Activated CD4-positive, alpha-beta T cell treated with anti-CD3 and anti-CD28 coated beads, Interleukin-2, amount 50 U/mL, for 24 hours (primary cell): ENCODE results near the gene CLDN5.
"Not testable (repeated sequence)": the region's sequence is repeated elsewhere in the genome, so short reads cannot be mapped to it uniquely, and the experiment has no call there.

Experiments
- DNase-seq, 2 donors: peaks; one replicate each; pipeline ENCODE4 v3.0.0-alpha.2; 2020; ENCODE audit warnings: low read depth in 1 of 2, low spot score in 1 of 2

Gene CLDN5

GRCh38 chr22:19548964-19549363, 24.8 kb upstream of the CLDN5 start:
- DNase-seq: no peak

DNA sequence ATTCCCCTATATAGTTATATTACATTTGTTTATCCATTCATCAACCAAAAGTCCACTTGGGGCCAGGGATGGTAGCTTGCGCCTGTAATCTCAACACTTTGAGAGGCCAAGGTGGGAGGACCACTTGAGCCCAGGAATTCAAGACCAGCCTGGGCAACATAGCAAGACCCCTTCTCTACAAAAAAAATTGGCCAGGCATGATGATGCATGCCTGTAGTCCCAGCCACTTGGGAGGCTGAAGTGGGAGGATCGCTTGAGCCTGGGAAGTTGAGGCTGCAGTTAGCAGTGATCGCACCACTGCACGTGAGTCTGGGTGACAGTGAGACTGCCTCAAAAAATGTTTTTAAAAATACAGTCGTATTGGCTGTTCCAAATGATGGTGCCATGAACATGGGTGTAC, 24.2 kb upstream of the CLDN5 start:
- DNase-seq: not testable (repeated sequence)

DNA sequence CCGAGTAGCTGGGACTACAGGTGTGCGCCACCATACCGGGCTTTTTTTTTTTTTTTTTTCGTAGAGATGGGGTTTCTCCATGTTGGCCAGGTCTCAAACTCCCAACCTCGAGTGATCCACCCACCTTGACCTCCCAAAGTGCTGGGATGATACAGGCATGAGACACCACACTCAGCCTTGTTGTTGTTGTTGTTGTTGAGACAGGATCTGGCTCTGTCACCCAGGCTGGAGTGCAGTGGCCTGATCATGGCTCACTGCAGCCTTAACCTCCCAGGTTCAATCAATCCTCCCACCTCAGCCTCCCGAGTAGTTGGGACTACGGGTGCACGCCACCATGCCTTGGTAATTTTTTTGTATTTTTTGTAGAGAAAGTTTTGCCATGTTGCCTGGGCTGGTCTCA, 23.4 kb upstream of the CLDN5 start:
- DNase-seq: no peak

- DNase-seq: no peak
Measured at GRCh38 chr22:19546680-19547079, 22.5 kb upstream of the CLDN5 start.

- DNase-seq: no peak
Measured at GRCh38 chr22:19545935-19546207, 21.7 kb upstream of the CLDN5 start.

GRCh38 chr22:19543970-19544708, 19.9 kb upstream of the CLDN5 start:
- no peak for DNase-seq

DNA sequence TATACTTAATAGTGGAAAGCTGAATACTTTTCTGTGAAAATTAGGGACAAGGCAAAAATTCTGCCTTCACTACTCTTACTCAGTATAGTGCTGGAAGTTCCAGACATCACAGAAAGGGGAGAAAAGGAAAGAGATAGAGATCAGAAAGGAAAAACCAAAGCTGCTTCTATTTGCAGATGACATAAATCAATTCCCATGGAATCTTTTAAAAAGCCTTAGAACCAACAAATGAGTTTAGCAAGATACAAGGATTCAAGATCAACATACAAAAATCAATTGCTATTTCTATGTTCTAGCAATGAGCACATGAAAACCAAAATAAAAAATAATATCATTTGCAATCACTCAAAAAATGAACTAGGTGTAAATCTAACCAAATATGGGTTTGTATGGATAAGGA, 16.2 kb upstream of the CLDN5 start:
- DNase-seq: no peak

GRCh38 chr22:19537941-19538488, 13.8 kb upstream of the CLDN5 start:
- DNase-seq: no peak

- DNase-seq: no peak
Measured at GRCh38 chr22:19536564-19536963, 12.4 kb upstream of the CLDN5 start.

DNA sequence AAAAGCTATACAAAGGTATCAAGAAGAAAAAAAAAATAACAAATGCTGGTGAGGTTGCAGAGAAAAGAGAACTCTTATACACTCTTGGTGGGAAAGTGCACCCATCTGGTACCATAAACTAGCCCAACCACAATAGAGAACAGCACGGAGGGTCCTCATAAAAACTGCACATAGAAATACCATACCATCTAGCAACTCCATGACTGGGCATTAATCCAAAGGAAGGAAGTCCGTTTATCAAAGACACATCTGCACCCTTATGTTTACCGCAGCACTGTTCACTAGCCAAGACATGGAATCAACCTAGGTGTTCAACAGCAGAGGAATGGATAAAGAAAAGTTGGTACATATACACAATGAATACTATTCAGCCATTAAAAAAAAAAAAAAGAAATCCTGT, 10.8 kb upstream of the CLDN5 start:
- no peak for DNase-seq

DNA sequence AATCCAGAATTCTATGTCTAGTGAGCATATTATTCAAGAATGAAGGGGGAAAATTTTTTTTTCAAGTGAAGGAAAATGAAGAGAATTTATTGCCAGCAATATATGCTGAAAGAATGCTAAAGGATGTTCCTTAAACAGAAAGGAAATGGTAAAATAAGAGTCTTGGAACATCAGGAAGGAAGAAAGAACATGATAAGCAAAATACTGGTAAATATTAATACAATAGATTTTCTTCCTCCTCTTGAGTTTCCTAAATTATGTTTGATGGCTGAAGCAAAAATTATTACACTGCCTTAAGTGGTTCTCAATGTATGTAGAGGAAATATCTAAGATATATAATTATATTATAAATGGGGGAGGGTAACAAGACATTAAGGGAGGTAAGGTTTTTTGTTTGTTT, 9.6 kb upstream of the CLDN5 start:
- DNase-seq: no peak

GRCh38 chr22:19533049-19533626, 8.9 kb upstream of the CLDN5 start:
- no peak for DNase-seq

GRCh38 chr22:19531327-19531726, 7.1 kb upstream of the CLDN5 start:
- DNase-seq: not testable (repeated sequence)

DNA sequence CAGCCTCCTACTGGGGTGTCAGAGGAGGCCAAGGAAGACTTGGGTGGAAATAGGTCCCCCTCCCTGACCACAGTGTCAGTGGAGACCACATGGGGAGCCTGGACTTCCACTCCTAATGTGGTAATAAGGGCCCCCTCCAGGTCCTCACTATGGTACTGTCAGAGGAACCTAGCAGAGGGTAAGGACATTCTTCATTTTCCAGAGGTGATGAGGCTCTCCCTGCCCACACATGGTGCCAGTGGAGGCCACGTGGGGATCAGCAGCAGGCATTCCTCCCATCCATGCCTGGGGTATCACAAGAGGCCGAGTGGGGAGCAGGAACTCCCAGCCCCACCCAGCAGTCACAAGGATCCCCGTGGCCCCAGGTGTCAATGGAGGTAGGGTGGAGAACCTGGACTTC, 6.5 kb upstream of the CLDN5 start:
- DNase-seq: no peak

- no peak for DNase-seq
Measured at GRCh38 chr22:19529811-19530210, 5.6 kb upstream of the CLDN5 start.

- no peak for DNase-seq
Measured at GRCh38 chr22:19527861-19528417, 3.7 kb upstream of the CLDN5 start.

GRCh38 chr22:19527321-19527721, 3.1 kb upstream of the CLDN5 start:
- DNase-seq: no peak

- no peak for DNase-seq
Measured at GRCh38 chr22:19526702-19527111, 2.5 kb upstream of the CLDN5 start.

DNA sequence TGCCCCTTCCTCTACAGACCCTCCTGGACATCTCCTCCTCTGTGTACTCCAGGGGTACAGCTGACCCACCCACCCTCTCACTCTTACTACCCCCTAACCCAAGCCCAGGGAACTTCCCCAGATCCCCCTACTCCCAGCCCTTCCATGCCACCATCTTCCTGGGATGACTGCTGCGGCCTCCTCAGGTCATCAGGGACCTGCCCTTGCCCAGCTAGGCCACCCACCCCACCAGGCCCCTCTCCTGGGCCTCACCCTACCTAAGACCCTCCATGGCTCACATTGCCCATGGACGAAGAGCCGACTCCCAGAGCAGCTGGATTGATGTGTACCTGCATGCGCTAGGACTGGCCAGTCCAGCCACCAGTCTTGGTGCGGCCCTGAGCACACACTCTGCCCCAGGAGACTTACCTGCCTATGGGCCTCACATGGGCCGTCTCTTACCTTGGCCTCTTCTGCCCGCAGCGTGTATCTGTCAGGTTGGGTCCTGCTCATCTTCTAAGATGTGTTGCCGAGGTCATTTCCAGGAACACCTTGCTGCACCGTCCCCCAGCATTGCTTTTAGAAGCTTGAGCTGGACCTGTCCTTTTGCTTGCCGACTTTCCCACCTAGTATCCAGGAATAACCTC, 2.0 kb upstream of the CLDN5 start:
- no peak for DNase-seq

GRCh38 chr22:19525666-19526065, 1.5 kb upstream of the CLDN5 start:
- no peak for DNase-seq

DNA sequence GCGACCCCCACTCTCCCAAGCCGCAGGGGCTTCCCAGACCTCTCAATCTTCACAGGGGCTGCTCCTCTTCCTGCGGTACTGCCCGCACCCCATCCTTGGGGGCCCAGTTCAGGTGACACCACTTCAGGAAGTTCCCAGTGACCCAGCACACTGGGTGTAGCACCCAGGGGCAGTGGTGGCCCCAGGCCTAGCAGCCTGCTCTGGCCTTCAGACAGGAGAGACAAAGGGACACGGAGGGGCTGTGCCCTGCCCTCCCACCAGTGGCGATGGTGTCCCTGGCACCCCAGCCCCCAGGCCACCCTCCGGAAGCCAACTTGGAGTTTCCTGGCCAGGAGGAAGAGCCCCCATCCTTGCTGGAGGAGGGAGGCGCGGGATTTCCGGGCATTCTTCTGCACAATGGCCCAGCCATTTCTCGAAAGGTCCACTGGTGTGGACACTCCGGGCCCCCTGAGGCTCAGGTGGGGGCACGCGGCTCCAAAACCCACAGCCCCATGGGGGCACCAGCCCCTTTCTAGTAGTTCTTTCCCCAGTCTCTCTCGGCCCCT, 978 bp upstream of the CLDN5 start:
- DNase-seq: no peak
